NB4 (cell line): ENCODE results near the gene TAT.
"Not testable (repeated sequence)": the region's sequence is repeated elsewhere in the genome, so short reads cannot be mapped to it uniquely, and the experiment has no call there.

Source experiments
- DNase-seq: peaks from one replicate; pipeline ENCODE4 v3.0.0; 2010; ENCODE audit warnings: low read depth
- H3K4me3 ChIP-seq: one replicate; pipeline ENCODE4 v1.5.1; 2011; ENCODE audit warnings: mild to moderate bottlenecking, low read depth, low read length, moderate library complexity
- MYC ChIP-seq: IDR thresholded peaks from 2 replicates; pipeline ENCODE4 v1.6.1; 2011; ENCODE audit warnings: low read depth, low read length
- POLR2A ChIP-seq: IDR thresholded peaks from 2 replicates; pipeline ENCODE4 v1.6.1; 2011; ENCODE audit warnings: mild to moderate bottlenecking; ENCODE audit not compliant: insufficient read length; ENCODE audit errors: extremely low read depth
- TF ChIP-seq, protein P1 (sequence below): IDR thresholded peaks from 2 replicates; pipeline ENCODE4 v1.6.1; 2011; ENCODE audit warnings: low read depth, low read length
- TF ChIP-seq, protein P2 (sequence below): IDR thresholded peaks from one replicate; pipeline ENCODE4 v1.5.1; 2012; ENCODE audit warnings: low read depth, low read length

Gene TAT

DNA sequence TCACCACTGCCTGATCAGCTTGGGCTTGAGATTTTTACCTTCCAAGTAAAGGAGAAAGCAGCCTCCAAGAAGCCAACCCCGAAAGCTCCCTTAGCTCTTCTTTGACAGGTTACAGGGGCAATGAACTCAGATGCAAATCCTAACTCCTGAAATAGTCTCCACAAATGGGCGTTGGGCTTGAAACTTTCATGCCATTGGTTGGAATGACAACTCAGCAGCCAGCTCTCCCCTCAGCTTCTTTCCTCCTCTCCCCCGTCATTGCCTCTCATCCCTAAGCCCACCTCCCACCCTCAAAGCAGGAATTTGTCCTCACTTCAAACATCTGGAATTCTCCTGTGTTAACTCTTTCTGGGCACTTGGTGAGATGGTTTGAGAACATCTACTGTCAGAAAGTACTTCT lies at the start of gene TAT:
TAT (minus strand) TSS at position 122 of the 400 bp plus-strand sequence. CDS start 677 bp downstream, outside the sequence.
- no peak within 1 kb of the TSS for H3K4me3 ChIP-seq
- TF ChIP-seq, protein P1, sequence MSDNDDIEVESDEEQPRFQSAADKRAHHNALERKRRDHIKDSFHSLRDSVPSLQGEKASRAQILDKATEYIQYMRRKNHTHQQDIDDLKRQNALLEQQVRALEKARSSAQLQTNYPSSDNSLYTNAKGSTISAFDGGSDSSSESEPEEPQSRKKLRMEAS, result no peak
- no peak for TF ChIP-seq MYC
- TF ChIP-seq POLR2A, result no peak
- no peak for DNase-seq

DNA sequence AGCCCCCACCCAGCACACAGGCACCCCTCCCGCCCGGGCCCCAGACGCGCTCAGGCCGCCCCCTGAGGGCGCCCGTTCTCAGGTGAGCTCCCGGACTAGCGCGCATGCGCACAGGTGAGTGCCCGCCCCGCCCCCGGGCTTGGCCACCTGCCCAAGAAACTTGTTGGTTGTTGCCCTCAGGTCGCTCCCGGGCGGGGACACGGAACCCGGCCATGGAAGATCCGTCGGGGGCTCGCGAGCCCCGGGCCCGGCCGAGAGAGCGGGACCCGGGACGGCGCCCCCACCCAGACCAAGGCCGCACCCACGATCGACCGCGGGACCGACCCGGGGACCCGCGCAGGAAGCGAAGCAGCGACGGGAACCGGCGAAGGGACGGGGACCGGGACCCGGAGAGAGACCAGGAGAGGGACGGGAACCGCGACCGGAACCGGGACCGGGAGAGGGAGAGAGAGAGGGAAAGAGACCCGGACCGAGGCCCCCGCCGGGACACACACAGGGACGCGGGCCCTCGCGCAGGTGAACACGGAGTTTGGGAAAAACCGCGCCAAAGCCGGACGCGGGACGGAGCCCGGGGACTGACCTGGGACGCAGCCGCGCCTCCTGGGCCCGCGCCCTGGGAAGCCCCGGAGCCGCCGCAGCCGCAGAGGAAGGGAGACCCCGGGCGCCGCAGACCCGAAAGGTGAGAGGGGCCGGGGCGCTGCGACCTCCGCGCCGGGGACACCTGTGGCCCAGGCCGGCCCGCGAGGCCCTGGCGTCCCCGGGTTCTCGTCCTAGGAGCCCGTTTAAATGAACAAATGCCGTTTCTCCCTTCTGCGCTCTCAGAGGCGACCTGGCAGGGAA lies 49.3 kb upstream of the TAT start, which contains the start of gene MARVELD3:
MARVELD3 (plus strand) TSS at position 167 of the 840 bp plus-strand sequence; CDS start at position 213, 46 bp downstream.
- DNase-seq, result no peak
- TF ChIP-seq MYC (no peak), POLR2A (no peak)
- TF ChIP-seq, protein P2, sequence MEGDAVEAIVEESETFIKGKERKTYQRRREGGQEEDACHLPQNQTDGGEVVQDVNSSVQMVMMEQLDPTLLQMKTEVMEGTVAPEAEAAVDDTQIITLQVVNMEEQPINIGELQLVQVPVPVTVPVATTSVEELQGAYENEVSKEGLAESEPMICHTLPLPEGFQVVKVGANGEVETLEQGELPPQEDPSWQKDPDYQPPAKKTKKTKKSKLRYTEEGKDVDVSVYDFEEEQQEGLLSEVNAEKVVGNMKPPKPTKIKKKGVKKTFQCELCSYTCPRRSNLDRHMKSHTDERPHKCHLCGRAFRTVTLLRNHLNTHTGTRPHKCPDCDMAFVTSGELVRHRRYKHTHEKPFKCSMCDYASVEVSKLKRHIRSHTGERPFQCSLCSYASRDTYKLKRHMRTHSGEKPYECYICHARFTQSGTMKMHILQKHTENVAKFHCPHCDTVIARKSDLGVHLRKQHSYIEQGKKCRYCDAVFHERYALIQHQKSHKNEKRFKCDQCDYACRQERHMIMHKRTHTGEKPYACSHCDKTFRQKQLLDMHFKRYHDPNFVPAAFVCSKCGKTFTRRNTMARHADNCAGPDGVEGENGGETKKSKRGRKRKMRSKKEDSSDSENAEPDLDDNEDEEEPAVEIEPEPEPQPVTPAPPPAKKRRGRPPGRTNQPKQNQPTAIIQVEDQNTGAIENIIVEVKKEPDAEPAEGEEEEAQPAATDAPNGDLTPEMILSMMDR, result no peak
- TF ChIP-seq, protein P1, result no peak
- H3K4me3 ChIP-seq, result no peak within 1 kb of the TSS

DNA sequence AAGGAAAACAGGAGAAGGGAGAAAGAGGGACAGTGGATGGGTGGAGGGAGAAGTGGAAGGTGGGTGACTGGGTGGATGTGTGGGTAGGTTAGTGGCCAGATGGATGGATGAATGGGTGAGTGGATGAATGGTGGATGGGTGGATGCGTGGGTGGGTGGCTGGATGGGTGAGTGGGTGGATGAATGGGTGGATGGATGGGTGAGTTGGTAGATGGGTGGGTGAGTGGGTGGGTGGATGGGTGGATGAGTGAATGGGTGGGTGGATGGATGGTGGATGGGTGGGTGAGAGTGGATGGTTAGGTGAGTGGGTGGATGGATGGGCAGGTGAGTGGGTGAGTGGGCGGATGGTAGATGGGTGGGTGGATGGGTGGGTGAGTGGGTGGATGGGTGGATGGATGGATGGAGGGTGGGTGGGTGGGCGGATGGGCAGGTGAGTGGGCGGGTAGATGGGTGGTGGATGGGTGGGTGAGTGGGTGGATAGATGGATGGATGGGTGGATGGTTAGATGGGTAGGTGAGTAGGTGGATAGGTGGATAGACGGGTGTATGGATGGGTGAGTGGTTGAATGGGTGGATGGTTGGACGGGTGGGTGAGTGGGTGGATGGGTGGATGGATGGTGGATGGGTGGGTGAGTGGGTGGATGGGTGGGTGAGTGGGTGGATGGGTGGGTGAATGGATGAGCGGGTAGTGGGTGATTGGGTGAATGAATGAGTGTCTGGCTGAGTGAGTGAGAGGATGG lies 48.4 kb upstream of the TAT start:
- DNase-seq, result no peak
- no peak overlapping the region for H3K4me3 ChIP-seq
- TF ChIP-seq MYC (no peak), POLR2A (no peak)

DNA sequence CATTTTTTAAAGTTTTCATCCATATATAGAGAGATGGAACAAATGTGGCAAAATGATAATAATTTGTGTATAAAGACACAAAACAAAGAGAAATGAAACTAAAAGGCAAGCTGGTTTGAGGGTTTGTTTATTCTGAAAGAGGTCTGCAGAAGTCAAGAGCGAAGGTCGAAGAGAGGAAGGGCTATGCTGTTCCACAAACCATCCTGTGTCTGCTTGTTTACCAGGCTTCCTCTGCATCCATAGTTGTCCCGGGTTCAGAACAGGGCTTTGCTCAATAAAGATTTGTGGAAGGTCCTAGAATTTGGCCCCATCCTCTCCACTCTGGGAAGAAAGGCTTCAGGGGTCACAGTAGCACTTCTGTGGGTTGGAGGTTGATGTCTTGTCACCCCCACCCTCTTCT lies 46.7 kb upstream of the TAT start:
- no peak overlapping the region for H3K4me3 ChIP-seq
- no peak for DNase-seq
- TF ChIP-seq, protein P1, result no peak
- no peak for TF ChIP-seq POLR2A
- TF ChIP-seq, protein P2, result no peak
- TF ChIP-seq MYC, result no peak

DNA sequence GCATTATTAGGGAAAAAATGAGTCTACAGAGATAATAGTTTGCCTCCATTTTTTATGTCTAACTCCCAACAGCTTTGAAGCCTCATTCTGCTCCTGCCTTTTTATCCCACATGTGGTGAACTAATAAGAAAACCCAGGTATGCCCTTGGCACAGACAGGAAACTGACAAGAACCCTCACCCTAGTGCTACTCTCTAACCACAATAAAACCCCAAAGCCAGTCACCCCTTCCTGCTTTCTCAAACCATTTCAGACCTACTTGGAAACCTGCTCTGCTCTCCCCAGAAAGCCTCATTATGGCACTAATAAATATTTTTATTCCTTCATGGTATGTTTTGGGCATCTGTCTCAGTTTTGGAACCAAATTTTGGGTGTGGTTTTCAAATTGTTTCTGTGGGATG lies 45.2 kb upstream of the TAT start:
- H3K4me3 ChIP-seq, result no peak overlapping the region
- TF ChIP-seq, protein P2, result no peak
- no peak for TF ChIP-seq POLR2A
- TF ChIP-seq, protein P1, result no peak
- TF ChIP-seq MYC, result no peak
- DNase-seq, result no peak

DNA sequence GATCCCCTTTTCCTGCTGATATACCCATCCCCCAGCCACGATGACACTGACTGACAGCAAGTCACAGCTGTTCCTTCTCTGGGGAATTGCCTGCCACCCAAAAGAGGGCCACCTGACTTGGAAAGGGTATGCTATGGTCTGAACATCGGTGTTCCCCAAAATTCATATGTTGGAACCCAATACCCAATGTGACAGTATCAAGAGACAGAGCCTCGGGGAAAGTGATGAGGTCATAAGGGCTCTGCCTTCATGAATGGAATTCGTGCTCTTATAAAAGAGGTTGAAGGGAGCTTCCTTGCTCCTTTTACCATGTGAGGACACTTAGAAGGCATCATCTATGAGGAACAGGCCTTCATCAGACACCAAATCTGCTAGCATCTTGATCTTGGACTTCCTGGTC lies 41.5 kb upstream of the TAT start:
- TF ChIP-seq, protein P2, result no peak
- no peak for TF ChIP-seq MYC
- TF ChIP-seq, protein P1, result no peak
- TF ChIP-seq POLR2A, result no peak
- no peak for DNase-seq
- H3K4me3 ChIP-seq, result no peak overlapping the region

DNA sequence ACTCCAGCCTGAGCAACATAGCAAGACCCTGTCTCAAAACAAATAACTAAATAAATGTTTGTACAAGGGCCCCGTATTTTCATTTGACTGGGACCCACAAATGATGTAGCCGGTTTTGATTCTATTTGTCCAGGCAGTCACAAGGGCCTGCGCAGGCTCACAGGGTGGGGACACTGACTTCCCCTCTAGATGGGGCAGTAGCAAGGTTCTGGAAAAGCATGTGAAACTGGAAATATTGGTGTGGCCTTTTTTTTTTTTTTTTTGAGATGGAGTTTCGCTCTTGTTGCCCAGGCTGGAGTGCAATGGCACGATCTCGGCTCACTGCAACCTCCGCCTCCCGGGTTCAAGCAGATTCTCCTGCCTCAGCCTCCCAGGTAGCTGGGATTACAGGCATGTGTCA lies 38.1 kb upstream of the TAT start:
- DNase-seq, H3K4me3 ChIP-seq: not testable (repeated sequence)
